ENCODE results near the gene KCNE1.
"Not testable (repeated sequence)": the region's sequence is repeated elsewhere in the genome, so short reads cannot be mapped to it uniquely, and the experiment has no call there.

GRCh38 chr21:34554670-34555069 lies 42.7 kb upstream of the KCNE1 start:
- not testable (repeated sequence) for TF ChIP-seq SMC3 (IDR thresholded peaks at IDR 0.05; ENCODE audit: low read depth, low read length); CTCF (conservative IDR thresholded peaks at IDR 0.05; ENCODE audit: low read depth, low read length); USF2 (IDR thresholded peaks at IDR 0.05; ENCODE audit: low read depth, low read length); RAD21 (IDR thresholded peaks at IDR 0.05; ENCODE audit: low read length); BHLHE40 (IDR thresholded peaks at IDR 0.05; ENCODE audit: low read depth, low read length); ELK1 (IDR thresholded peaks at IDR 0.05; ENCODE audit: borderline replicate concordance, low read depth, low read length); POLR2A (IDR thresholded peaks at IDR 0.05; ENCODE audit: low read depth, low read length); CEBPB (IDR thresholded peaks at IDR 0.05; ENCODE audit: low read depth, low read length); CHD1 (IDR thresholded peaks at IDR 0.05; ENCODE audit: low read depth, low read length); FOS (IDR thresholded peaks at IDR 0.05; ENCODE audit: low read depth, low read length); RFX5 (IDR thresholded peaks at IDR 0.05; ENCODE audit: low read depth, low read length)
